Subcutaneous adipose tissue (tissue), 4 donors: ENCODE data around the gene LIMS2. TPM values are rescaled to one million over a fixed set of nuclear protein-coding genes. Genes with fewer than 3 reads are reported as not detected.

Experiments
- CTCF ChIP-seq: fragments of 450-650 bp; IDR thresholded peaks from one replicate; pipeline ENCODE4 v1.5.1; 2016; ENCODE audit warnings: low read depth, mild to moderate bottlenecking, control low read depth, antibody characterized with exemption, moderate library complexity
- total RNA-seq, 4 donors: library from RNA; depleted of rRNA; stranded (reverse); fragments of >200 nt; gene quantifications; one replicate each; pipeline ENCODE4 v1.1.0, GENCODE V29; 2016

Gene LIMS2
- total RNA-seq, 4 donors from 2014 or later = 8.5 to 81.8 (median 26.5) TPM

- no peak for TF ChIP-seq CTCF
Measured at GRCh38 chr2:127636248-127637235, 38.8 kb downstream of the LIMS2 start.

GRCh38 chr2:127635380-127636237 lies 39.7 kb downstream of the LIMS2 start:
- no peak for TF ChIP-seq CTCF

GRCh38 chr2:127634626-127635379 lies 40.5 kb downstream of the LIMS2 start:
- no peak for TF ChIP-seq CTCF

- TF ChIP-seq CTCF = no peak
Measured at GRCh38 chr2:127634066-127634617, 41.2 kb downstream of the LIMS2 start.

GRCh38 chr2:127633556-127634065 lies 41.7 kb downstream of the LIMS2 start:
- no peak for TF ChIP-seq CTCF

- TF ChIP-seq CTCF = no peak
Measured at GRCh38 chr2:127632592-127633489, 42.5 kb downstream of the LIMS2 start.
